AG09309 (cell line): ENCODE measurements around the gene TNP1.

Source experiments
- DNase-seq: peaks from one replicate; pipeline ENCODE4 v3.0.0-alpha.2; 2010; ENCODE audit warnings: low read depth
- H3K4me3 ChIP-seq: 2 replicates; pipeline ENCODE4 v1.5.1; 2011; ENCODE audit warnings: mild to moderate bottlenecking, low read depth, low read length, moderate library complexity; ENCODE audit not compliant: control insufficient read depth
- TF ChIP-seq, protein P1 (sequence below): IDR thresholded peaks from 2 replicates; pipeline ENCODE4 v1.5.1; 2011; ENCODE audit warnings: mild to moderate bottlenecking, low read depth, low read length, inconsistent platforms; ENCODE audit not compliant: insufficient read depth, control insufficient read depth; ENCODE audit errors: missing control alignments

The TNP1 gene

DNA sequence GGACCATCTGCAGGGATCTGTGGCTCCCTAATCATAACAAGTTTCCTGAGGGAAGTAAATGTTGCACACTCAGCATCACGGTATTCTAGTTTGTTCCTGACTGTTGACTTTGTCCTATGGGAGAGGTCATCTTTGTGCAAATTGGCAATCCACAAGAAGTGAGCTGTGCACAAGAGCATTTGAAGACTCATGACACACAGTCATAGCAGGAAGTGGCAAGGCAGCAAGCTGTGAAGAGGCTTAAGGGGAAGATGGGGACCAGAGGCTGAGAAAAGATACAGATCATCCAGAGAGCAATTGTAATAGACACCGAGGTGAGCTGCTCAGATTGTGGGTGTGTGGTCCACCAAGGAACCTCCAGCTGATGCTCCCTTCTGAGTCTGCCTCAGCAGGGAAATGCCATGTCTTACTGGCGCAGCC is 2.7 kb downstream of the TNP1 start:
- DNase-seq, result no peak
- TF ChIP-seq, protein P1, sequence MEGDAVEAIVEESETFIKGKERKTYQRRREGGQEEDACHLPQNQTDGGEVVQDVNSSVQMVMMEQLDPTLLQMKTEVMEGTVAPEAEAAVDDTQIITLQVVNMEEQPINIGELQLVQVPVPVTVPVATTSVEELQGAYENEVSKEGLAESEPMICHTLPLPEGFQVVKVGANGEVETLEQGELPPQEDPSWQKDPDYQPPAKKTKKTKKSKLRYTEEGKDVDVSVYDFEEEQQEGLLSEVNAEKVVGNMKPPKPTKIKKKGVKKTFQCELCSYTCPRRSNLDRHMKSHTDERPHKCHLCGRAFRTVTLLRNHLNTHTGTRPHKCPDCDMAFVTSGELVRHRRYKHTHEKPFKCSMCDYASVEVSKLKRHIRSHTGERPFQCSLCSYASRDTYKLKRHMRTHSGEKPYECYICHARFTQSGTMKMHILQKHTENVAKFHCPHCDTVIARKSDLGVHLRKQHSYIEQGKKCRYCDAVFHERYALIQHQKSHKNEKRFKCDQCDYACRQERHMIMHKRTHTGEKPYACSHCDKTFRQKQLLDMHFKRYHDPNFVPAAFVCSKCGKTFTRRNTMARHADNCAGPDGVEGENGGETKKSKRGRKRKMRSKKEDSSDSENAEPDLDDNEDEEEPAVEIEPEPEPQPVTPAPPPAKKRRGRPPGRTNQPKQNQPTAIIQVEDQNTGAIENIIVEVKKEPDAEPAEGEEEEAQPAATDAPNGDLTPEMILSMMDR, result no peak
- no peak overlapping the region for H3K4me3 ChIP-seq

DNA sequence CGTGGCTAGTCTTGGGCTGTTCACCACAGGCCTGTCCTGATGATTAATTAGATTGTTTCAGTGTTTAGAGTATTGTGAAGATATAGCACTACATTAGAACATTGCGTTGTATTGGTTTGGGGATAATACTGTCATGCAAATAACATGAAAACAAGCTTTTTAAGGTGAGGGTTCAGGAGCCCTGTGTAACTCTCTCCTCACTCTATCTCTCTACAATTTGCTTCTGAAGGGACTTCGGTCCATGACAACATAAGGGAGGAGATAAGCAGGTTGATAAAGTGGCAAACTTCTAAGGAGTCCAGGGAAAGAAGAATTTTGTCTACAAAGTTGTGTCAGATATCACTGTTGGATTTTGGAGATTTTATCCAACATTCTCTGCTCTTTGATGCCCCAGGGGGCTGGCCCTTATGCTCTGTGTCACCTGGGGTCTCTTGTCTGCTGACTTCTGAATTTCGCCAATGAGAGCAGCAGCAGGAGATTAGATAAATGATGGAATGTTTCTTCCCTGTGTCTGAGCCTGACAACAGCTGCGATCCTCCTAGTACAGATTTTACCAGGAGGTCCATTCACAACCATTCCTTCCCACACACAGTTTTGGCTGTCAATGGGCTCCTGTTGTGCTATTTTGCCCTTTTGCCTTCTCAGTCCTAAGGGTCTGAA is 3.3 kb downstream of the TNP1 start:
- TF ChIP-seq, protein P1, result no peak
- no peak overlapping the region for H3K4me3 ChIP-seq
- no peak for DNase-seq

DNA sequence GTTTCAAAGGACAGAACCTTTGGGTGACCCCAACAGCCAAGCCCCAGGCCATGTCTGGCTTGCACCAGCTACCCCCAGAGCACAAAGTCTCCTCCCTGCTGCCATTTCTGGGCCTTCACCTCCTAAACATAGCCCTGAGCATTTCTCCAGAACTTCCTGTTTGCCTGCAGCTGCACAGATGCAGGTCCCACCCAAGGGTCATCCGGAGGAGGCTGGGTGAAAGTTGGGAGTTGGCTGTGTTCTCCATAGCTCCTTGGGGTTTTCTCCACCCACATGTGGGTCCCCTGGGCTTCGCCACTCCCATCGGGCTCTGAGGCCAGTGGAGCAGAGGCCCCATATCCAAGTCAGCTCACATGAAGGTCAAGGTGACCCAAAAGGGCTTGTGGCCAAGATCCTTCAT is 4.3 kb downstream of the TNP1 start:
- no peak overlapping the region for H3K4me3 ChIP-seq
- no peak for DNase-seq
- TF ChIP-seq, protein P1, result no peak

DNA sequence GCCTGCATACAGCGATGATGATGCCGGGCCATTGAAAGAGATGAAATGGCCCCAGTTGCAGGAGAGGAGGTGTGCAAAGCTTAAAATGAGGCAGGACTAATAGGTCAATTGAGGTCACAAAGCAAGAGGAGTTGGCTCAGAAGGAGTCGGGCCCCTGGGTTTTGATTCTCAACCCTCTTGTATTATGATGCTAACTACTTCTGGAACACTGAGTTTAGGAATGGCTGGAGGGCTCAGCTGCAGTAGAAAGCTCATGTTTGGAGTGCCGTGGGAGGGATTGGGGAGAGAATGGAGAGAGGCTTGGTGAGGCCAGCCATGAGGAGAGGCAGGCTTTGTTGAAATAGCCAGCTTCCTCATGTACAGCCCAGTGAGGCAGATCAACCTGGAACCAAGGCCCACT is 4.8 kb downstream of the TNP1 start:
- no peak for DNase-seq
- no peak overlapping the region for H3K4me3 ChIP-seq
- TF ChIP-seq, protein P1, result no peak

DNA sequence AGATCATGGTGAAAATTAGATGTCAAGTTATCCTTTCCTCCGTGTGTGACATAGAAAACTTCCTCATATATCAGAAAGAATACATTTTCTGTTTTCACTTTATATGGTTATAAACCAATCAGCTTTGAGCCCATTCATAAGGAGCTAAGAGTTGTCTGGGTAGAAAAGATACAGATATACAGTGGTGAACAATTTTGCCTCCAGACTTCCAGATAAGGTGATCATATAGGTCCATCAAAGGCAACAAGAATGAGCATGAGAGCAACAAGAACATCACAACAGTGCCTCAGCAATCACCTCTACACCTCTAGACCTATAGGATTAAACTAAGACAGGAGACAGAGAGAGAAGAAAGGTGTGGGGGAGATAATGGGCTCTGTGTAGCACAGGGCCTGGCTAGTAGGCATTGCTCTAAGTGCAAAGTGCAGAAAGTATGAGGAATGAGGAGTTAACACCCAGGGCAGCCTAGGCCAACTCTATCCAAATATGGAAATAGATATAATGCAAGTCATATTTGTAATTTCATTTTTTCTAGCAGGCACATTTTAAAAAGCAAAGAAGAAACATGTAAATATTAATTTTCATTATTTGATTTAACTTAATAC is 8.3 kb downstream of the TNP1 start:
- TF ChIP-seq, protein P1, result no peak
- H3K4me3 ChIP-seq, result no peak overlapping the region
- no peak for DNase-seq

DNA sequence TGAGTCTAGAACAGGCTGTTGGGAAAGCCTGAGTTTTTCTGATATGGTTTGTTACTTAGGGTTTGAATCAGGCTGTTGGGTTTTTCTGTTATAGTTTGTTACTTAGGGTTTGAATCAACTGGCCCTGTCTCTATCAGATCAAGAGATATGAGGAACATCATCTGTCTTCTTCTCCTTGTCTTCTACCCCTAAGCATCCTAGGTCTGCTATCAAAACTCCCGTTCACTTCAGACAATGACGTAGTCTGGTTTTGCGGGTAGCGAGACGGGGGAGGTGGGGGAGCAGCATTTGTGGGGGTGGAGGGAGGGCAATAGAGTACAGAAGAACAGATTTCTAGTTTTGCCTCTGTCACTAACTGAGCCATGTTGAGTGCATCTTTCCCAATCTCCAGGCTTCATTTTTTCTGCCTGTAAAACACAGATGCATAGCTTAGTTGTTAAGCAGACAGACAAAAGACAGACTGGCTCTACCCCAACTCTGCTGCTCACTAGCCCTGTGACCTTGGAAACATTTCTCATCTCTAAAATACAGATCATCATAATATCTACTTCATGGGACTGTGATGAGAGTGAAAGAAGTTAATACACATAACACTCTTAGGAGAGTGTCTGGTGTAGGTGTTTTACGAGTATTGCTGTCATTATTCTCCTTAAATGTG is 9.1 kb downstream of the TNP1 start:
- no peak overlapping the region for H3K4me3 ChIP-seq
- no peak for DNase-seq
- TF ChIP-seq, protein P1, result no peak
